DND-41 (cell line): Measurements from ENCODE around the gene RGS18.

ENCODE experiments used
- ATAC-seq: fragments of 200-7000 bp; cut with Tn5 transposase; 3 replicates; pipeline ENCODE4 v1.9.1; 2021; ENCODE audit warnings: low read depth; ENCODE audit not compliant: insufficient read depth
- DNase-seq: peaks from one replicate; pipeline ENCODE4 v3.0.0-alpha.2; 2020
- H2AFZ ChIP-seq: 2 replicates; pipeline ENCODE4 v1.6.0; 2012; ENCODE audit warnings: low read depth, low read length
- H3K27ac ChIP-seq: 2 replicates; pipeline ENCODE4 v1.5.1; 2012; ENCODE audit warnings: low read length, inconsistent platforms
- H3K27me3 ChIP-seq: fragments of 200-600 bp; sonication (generic); 2 replicates; pipeline ENCODE4 v1.6.0; 2012; ENCODE audit warnings: low read length, mild to moderate bottlenecking, inconsistent platforms; ENCODE audit not compliant: insufficient read depth, poor library complexity
- H3K36me3 ChIP-seq: 2 replicates; pipeline ENCODE4 v1.5.1; 2012; ENCODE audit warnings: low read length, inconsistent platforms; ENCODE audit not compliant: insufficient read depth
- H3K4me1 ChIP-seq: 2 replicates; pipeline ENCODE4 v1.5.1; 2012; ENCODE audit warnings: mild to moderate bottlenecking, low read length; ENCODE audit not compliant: insufficient read depth
- H3K4me2 ChIP-seq: 2 replicates; pipeline ENCODE4 v1.6.0; 2012; ENCODE audit warnings: mild to moderate bottlenecking, moderate library complexity, low read length, inconsistent platforms; ENCODE audit not compliant: insufficient read depth
- H3K4me3 ChIP-seq, 2 experiments: fragments of 200-600 bp in 1 of 2; shearing (Covaris generic) in 1 of 2; 2 replicates each; pipeline ENCODE4 v1.5.1; 2012 to 2016; ENCODE audit warnings: inconsistent platforms in 2 of 2, low read length in 2 of 2, mild to moderate bottlenecking in 2 of 2, low read depth in 1 of 2, moderate library complexity in 1 of 2
- H3K79me2 ChIP-seq: 2 replicates; pipeline ENCODE4 v1.6.0; 2012; ENCODE audit warnings: low read length, inconsistent platforms; ENCODE audit not compliant: insufficient read depth
- H3K9ac ChIP-seq: 2 replicates; pipeline ENCODE4 v1.6.0; 2012; ENCODE audit warnings: low read depth, mild to moderate bottlenecking, inconsistent platforms, low read length, moderate library complexity
- H3K9me3 ChIP-seq: 2 replicates; pipeline ENCODE4 v1.5.1; 2012; ENCODE audit warnings: low read length, moderate library complexity, mild to moderate bottlenecking, inconsistent platforms; ENCODE audit not compliant: insufficient read depth, severe bottlenecking
- H4K20me1 ChIP-seq: 2 replicates; pipeline ENCODE4 v1.6.0; 2012; ENCODE audit warnings: low read length; ENCODE audit not compliant: insufficient read depth
- CTCF ChIP-seq: IDR thresholded peaks from 2 replicates; pipeline ENCODE4 v1.5.1; 2012; ENCODE audit warnings: borderline replicate concordance, low read length, moderate library complexity, mild to moderate bottlenecking; ENCODE audit not compliant: poor library complexity, severe bottlenecking; ENCODE audit errors: extremely low read depth
- EZH2 ChIP-seq: IDR thresholded peaks from 3 replicates; pipeline ENCODE4 v1.6.1; 2012; ENCODE audit warnings: borderline replicate concordance, low read depth, mild to moderate bottlenecking, moderate library complexity, low read length, inconsistent platforms; ENCODE audit not compliant: severe bottlenecking

The RGS18 gene

GRCh38 chr1:192151176-192151575 lies 7.1 kb upstream of the RGS18 start:
- H3K4me1 ChIP-seq, result peaks cover 24% of the 10 kb centered on the region
- peaks cover 4% of the 10 kb centered on the region for H3K9me3 ChIP-seq
- H3K4me2 ChIP-seq, result no peak overlapping the region
- H3K27me3 ChIP-seq, result no peaks in the 10 kb centered on the region
- no peak for TF ChIP-seq CTCF
- no peak for TF ChIP-seq EZH2
- peak overlapping the region; percentile 13; the same call in 1 of the 2 replicates for H3K27ac ChIP-seq
- no peaks in the 10 kb centered on the region for H3K79me2 ChIP-seq
- H4K20me1 ChIP-seq, result no peaks in the 10 kb centered on the region
- peak overlapping the region; percentile 57 for H2AFZ ChIP-seq
- no peak overlapping the region for H3K9ac ChIP-seq
- DNase-seq (no peak), ATAC-seq (no peak)
- H3K4me3 ChIP-seq, result no peak overlapping the region
- no peaks in the 10 kb centered on the region for H3K36me3 ChIP-seq

- no peak overlapping the region for H3K4me3 ChIP-seq
- no peak overlapping the region for H3K27ac ChIP-seq
- H3K79me2 ChIP-seq, result no peaks in the 10 kb centered on the region
- ATAC-seq (no peak), DNase-seq (no peak)
- no peaks in the 10 kb centered on the region for H3K9me3 ChIP-seq
- no peaks in the 10 kb centered on the region for H3K27me3 ChIP-seq
- H3K4me1 ChIP-seq, result peaks cover 24% of the 10 kb centered on the region
- no peak for TF ChIP-seq CTCF
- H3K4me2 ChIP-seq, result no peak overlapping the region
- H2AFZ ChIP-seq, result no peak overlapping the region
- H3K36me3 ChIP-seq, result no peaks in the 10 kb centered on the region
- H3K9ac ChIP-seq, result no peak overlapping the region
- H4K20me1 ChIP-seq, result no peaks in the 10 kb centered on the region
Measured at GRCh38 chr1:192153276-192153675, 5.0 kb upstream of the RGS18 start.

GRCh38 chr1:192157067-192157466 lies 1.2 kb upstream of the RGS18 start:
- Histone ChIP-seq H3K9ac (no peak overlapping the region), H3K4me3 (no peak overlapping the region), H3K27ac (peak overlapping the region; percentile 55), H2AFZ (no peak overlapping the region), H3K4me1 (peaks cover 51% of the 10 kb centered on the region), H3K27me3 (no peaks in the 10 kb centered on the region), H3K79me2 (peaks cover 18% of the 10 kb centered on the region), H3K36me3 (peaks cover 10% of the 10 kb centered on the region), H3K9me3 (peaks cover 6% of the 10 kb centered on the region), H4K20me1 (no peaks in the 10 kb centered on the region), H3K4me2 (no peak overlapping the region)
- no peak for DNase-seq
- TF ChIP-seq CTCF (no peak), EZH2 (no peak)
- ATAC-seq, result no peak

GRCh38 chr1:192159014-192159413 lies 752 bp downstream of the RGS18 start:
- TF ChIP-seq CTCF, result no peak
- no peak for TF ChIP-seq EZH2
- Histone ChIP-seq H3K27ac (peak overlapping the region; percentile 96), H4K20me1 (no peaks in the 10 kb centered on the region), H2AFZ (peak overlapping the region; percentile 54), H3K9me3 (peaks cover 11% of the 10 kb centered on the region), H3K79me2 (peaks cover 23% of the 10 kb centered on the region), H3K9ac (peak overlapping the region; percentile 72), H3K4me1 (peaks cover 64% of the 10 kb centered on the region), H3K27me3 (no peaks in the 10 kb centered on the region), H3K4me2 (peak overlapping the region; percentile 51), H3K36me3 (peaks cover 21% of the 10 kb centered on the region), H3K4me3 (peak overlapping the region; percentile 15 to 50; a peak in 3 of 4 replicates)
- DNase-seq (peak; percentile 59), ATAC-seq (peak; percentile 56)
